ENCODE data around the gene RPL32.
"Not testable (repeated sequence)": the region's sequence is repeated elsewhere in the genome, so short reads cannot be mapped to it uniquely, and the experiment has no call there.

RPL32 gene

DNA sequence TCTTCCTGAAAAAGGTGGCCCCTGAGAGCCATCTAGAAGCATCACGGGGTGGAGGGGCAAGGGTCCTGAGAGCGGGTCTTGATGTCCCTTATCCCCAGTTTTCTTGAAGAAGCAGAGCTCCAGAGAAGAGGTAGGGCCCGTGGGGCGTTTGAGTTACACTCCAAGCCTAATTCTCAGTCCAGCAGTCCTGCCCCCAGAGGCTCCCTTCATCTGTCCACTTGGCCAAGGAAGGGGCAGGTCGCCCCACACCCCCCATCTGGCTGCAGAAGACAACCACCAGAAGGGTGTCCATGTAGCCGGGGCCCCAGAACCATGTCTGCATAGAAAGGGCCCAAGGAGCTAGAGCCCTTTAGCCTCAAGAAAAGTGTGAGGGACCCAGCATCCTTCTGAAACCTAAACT, 25.5 kb upstream of the RPL32 start:
- no peaks in the 10 kb centered on the region for H3K4me1 ChIP-seq (ENCODE audit: control insufficient read depth, insufficient read depth, low read length, unreplicated experiment)
- H3K27me3 ChIP-seq (ENCODE audit: insufficient read depth, low read length): peaks cover 12% of the 10 kb centered on the region; the same call in 1 of the 2 replicates
- H3K4me3 ChIP-seq (ENCODE audit: low read depth, low read length): no peak overlapping the region
- H2AFZ ChIP-seq (ENCODE audit: low read length, unreplicated experiment): no peak overlapping the region
- H3K27ac ChIP-seq (ENCODE audit: low read depth, low read length): no peak overlapping the region
- H3K36me3 ChIP-seq (ENCODE audit: insufficient read depth, low read length): no peaks in the 10 kb centered on the region
- H3K79me2 ChIP-seq (ENCODE audit: control insufficient read depth, insufficient read depth, low read length, unreplicated experiment): no peaks in the 10 kb centered on the region

GRCh38 chr3:12865271-12865670, 23.9 kb upstream of the RPL32 start:
- H2AFZ ChIP-seq (ENCODE audit: low read length, unreplicated experiment): no peak overlapping the region
- H3K79me2 ChIP-seq (ENCODE audit: control insufficient read depth, insufficient read depth, low read length, unreplicated experiment): no peaks in the 10 kb centered on the region
- no peak overlapping the region for H3K4me3 ChIP-seq (ENCODE audit: low read depth, low read length)
- H3K27ac ChIP-seq (ENCODE audit: low read depth, low read length): no peak overlapping the region
- H3K4me1 ChIP-seq (ENCODE audit: control insufficient read depth, insufficient read depth, low read length, unreplicated experiment): no peaks in the 10 kb centered on the region
- peaks cover 19% of the 10 kb centered on the region; the same call in 1 of the 2 replicates for H3K27me3 ChIP-seq (ENCODE audit: insufficient read depth, low read length)
- H3K36me3 ChIP-seq (ENCODE audit: insufficient read depth, low read length): no peaks in the 10 kb centered on the region

DNA sequence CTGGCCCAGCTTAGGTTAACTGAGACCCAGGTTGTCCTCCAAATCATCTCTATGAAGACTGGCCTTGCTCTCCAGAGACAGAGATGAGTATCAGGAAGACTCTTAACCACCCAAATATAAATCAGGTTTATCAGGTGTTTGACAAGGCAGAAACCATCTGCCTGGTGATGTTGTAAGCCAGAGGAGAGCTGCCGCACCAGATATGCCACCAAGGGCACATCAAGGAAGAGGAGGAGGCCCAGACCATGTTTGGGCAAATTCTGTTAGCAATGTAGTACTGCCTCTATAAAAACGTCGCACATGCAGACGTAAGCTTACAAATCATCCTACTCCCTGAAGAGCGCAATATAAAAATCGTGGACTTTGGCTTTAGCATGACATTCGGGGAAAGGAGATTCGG, 21.0 kb upstream of the RPL32 start:
- no peak overlapping the region for H3K4me3 ChIP-seq (ENCODE audit: low read depth, low read length)
- H3K27ac ChIP-seq (ENCODE audit: low read depth, low read length): no peak overlapping the region
- H3K4me1 ChIP-seq (ENCODE audit: control insufficient read depth, insufficient read depth, low read length, unreplicated experiment): no peaks in the 10 kb centered on the region
- peaks cover 41% of the 10 kb centered on the region; the same call in 1 of the 2 replicates for H3K27me3 ChIP-seq (ENCODE audit: insufficient read depth, low read length)
- H2AFZ ChIP-seq (ENCODE audit: low read length, unreplicated experiment): no peak overlapping the region
- H3K79me2 ChIP-seq (ENCODE audit: control insufficient read depth, insufficient read depth, low read length, unreplicated experiment): no peaks in the 10 kb centered on the region
- no peaks in the 10 kb centered on the region for H3K36me3 ChIP-seq (ENCODE audit: insufficient read depth, low read length)

GRCh38 chr3:12861611-12862010, 20.2 kb upstream of the RPL32 start:
- Histone ChIP-seq H3K79me2 (ENCODE audit: control insufficient read depth, insufficient read depth, low read length, unreplicated experiment) (no peaks in the 10 kb centered on the region), H3K4me3 (ENCODE audit: low read depth, low read length) (no peak overlapping the region), H2AFZ (ENCODE audit: low read length, unreplicated experiment) (no peak overlapping the region), H3K4me1 (ENCODE audit: control insufficient read depth, insufficient read depth, low read length, unreplicated experiment) (no peaks in the 10 kb centered on the region), H3K27ac (ENCODE audit: low read depth, low read length) (no peak overlapping the region), H3K27me3 (ENCODE audit: insufficient read depth, low read length) (peaks cover 48% of the 10 kb centered on the region; the same call in 1 of the 2 replicates), H3K36me3 (ENCODE audit: insufficient read depth, low read length) (no peaks in the 10 kb centered on the region)

DNA sequence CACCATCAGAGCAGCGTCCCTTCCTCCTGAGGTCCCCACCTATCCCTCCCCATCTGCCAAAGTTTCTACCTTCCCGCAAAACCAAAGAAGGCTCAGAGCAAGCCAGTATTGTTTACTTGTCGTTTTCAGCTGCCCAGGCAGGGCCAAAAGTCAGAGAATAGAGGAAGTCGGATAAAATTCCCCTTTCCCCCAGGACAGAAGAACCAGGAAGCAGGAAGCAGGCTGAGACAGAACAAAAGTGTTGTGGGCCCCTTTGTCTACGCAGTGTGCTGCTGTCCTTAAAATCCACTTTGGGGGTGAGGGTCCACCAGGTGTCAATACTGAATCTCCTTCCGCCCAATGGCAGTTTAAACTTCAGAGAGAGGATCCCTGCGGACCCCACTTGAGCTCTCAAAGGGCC, 18.5 kb upstream of the RPL32 start:
- H3K36me3 ChIP-seq (ENCODE audit: insufficient read depth, low read length): no peaks in the 10 kb centered on the region
- H3K4me1 ChIP-seq (ENCODE audit: control insufficient read depth, insufficient read depth, low read length, unreplicated experiment): no peaks in the 10 kb centered on the region
- H3K27me3 ChIP-seq (ENCODE audit: insufficient read depth, low read length): peaks cover 52% of the 10 kb centered on the region
- no peak overlapping the region for H3K4me3 ChIP-seq (ENCODE audit: low read depth, low read length)
- no peak overlapping the region for H2AFZ ChIP-seq (ENCODE audit: low read length, unreplicated experiment)
- no peak overlapping the region for H3K27ac ChIP-seq (ENCODE audit: low read depth, low read length)
- no peaks in the 10 kb centered on the region for H3K79me2 ChIP-seq (ENCODE audit: control insufficient read depth, insufficient read depth, low read length, unreplicated experiment)

DNA sequence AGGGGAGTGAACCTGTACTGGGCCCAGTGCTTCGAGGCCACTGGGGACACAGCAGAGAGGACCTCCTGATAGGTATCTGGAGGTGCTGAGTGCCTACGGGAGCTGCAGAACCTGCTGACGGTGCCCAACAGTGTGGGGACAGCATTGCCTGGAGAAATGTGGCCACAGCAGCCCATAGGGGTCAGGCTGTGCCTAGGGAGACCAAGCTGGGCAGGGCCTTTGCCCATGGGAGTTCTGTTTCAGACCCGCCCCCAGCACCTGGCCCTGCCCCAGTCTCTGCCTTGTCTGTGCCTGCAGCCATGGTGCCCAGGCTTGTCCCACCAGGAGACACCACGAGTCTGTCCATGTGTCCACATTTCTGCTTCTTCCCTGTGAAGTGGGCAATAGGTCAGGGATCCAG, 15.3 kb upstream of the RPL32 start:
- Histone ChIP-seq H3K27me3 (ENCODE audit: insufficient read depth, low read length) (peaks cover 55% of the 10 kb centered on the region), H3K4me3 (ENCODE audit: low read depth, low read length) (no peak overlapping the region), H3K79me2 (ENCODE audit: control insufficient read depth, insufficient read depth, low read length, unreplicated experiment) (no peaks in the 10 kb centered on the region), H3K4me1 (ENCODE audit: control insufficient read depth, insufficient read depth, low read length, unreplicated experiment) (no peaks in the 10 kb centered on the region), H3K27ac (ENCODE audit: low read depth, low read length) (no peak overlapping the region), H2AFZ (ENCODE audit: low read length, unreplicated experiment) (no peak overlapping the region), H3K36me3 (ENCODE audit: insufficient read depth, low read length) (no peaks in the 10 kb centered on the region)

GRCh38 chr3:12854565-12854964, 13.2 kb upstream of the RPL32 start:
- Histone ChIP-seq H2AFZ (ENCODE audit: low read length, unreplicated experiment) (no peak overlapping the region), H3K36me3 (ENCODE audit: insufficient read depth, low read length) (no peaks in the 10 kb centered on the region), H3K4me1 (ENCODE audit: control insufficient read depth, insufficient read depth, low read length, unreplicated experiment) (no peaks in the 10 kb centered on the region), H3K27me3 (ENCODE audit: insufficient read depth, low read length) (peaks cover 53% of the 10 kb centered on the region), H3K27ac (ENCODE audit: low read depth, low read length) (no peak overlapping the region), H3K79me2 (ENCODE audit: control insufficient read depth, insufficient read depth, low read length, unreplicated experiment) (no peaks in the 10 kb centered on the region), H3K4me3 (ENCODE audit: low read depth, low read length) (no peak overlapping the region)

GRCh38 chr3:12853847-12854246, 12.5 kb upstream of the RPL32 start:
- H2AFZ ChIP-seq (ENCODE audit: low read length, unreplicated experiment): not testable (repeated sequence)

DNA sequence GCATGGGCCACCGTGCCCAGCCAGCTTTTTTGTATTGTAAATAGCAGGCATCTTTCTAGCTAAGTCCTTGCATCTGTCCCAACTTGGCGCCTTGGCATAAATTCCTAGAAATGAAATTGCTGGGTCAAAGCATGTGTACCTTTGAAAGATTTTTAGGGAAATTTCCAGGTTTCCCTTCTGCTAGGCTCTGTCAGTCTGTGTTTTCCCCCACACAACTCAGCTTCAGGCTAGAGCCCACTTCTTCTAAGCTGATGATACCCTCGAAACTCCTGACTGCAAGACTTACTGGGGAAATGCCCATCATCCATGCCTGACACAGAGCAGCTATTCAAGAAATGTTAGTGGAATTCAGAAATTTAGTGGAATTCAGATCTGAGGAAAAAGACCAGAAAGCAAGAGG, 10.8 kb upstream of the RPL32 start:
- Histone ChIP-seq H3K27me3 (ENCODE audit: insufficient read depth, low read length) (peaks cover 33% of the 10 kb centered on the region), H3K79me2 (ENCODE audit: control insufficient read depth, insufficient read depth, low read length, unreplicated experiment) (no peaks in the 10 kb centered on the region), H2AFZ (ENCODE audit: low read length, unreplicated experiment) (no peak overlapping the region), H3K27ac (ENCODE audit: low read depth, low read length) (no peak overlapping the region), H3K36me3 (ENCODE audit: insufficient read depth, low read length) (no peaks in the 10 kb centered on the region), H3K4me1 (ENCODE audit: control insufficient read depth, insufficient read depth, low read length, unreplicated experiment) (no peaks in the 10 kb centered on the region), H3K4me3 (ENCODE audit: low read depth, low read length) (no peak overlapping the region)

More at GRCh38 chr3:12853847-12854246, 12.5 kb upstream of the RPL32 start:
- H3K27me3 ChIP-seq (ENCODE audit: insufficient read depth, low read length): peaks cover 49% of the 10 kb centered on the region
- H3K4me1 ChIP-seq (ENCODE audit: control insufficient read depth, insufficient read depth, low read length, unreplicated experiment); H3K27ac ChIP-seq (ENCODE audit: low read depth, low read length); H3K79me2 ChIP-seq (ENCODE audit: control insufficient read depth, insufficient read depth, low read length, unreplicated experiment); H3K36me3 ChIP-seq (ENCODE audit: insufficient read depth, low read length); H3K4me3 ChIP-seq (ENCODE audit: low read depth, low read length): not testable (repeated sequence)

GRCh38 chr3:12845811-12846210, 4.4 kb upstream of the RPL32 start:
- Histone ChIP-seq H3K27me3 (ENCODE audit: insufficient read depth, low read length) (peaks cover under 1% of the 10 kb centered on the region; the same call in 1 of the 2 replicates), H3K27ac (ENCODE audit: low read depth, low read length) (no peak overlapping the region), H3K4me3 (ENCODE audit: low read depth, low read length) (no peak overlapping the region), H3K36me3 (ENCODE audit: insufficient read depth, low read length) (peaks cover 2% of the 10 kb centered on the region; the same call in 1 of the 2 replicates), H3K79me2 (ENCODE audit: control insufficient read depth, insufficient read depth, low read length, unreplicated experiment) (peaks cover 5% of the 10 kb centered on the region), H3K4me1 (ENCODE audit: control insufficient read depth, insufficient read depth, low read length, unreplicated experiment) (no peaks in the 10 kb centered on the region), H2AFZ (ENCODE audit: low read length, unreplicated experiment) (no peak overlapping the region)

DNA sequence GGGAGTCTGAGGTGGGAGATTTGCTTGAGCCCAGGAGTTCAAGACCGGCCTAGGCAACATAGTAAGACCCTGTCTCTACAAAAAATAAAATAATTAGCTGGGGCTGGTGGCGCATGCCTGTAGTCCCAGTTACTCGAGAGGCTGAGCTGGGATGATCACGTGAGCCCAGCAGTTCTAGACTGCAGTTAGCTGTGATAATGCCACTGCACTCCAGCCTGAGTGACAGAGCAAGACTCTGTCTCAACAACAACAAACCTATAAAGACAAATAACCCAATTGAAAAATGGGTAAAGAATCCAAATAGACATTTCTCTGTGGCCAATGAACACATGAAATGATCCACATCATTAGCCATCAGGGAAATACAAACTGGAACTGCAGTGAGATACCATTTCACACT, 1.1 kb upstream of the RPL32 start:
- Histone ChIP-seq H3K4me1 (ENCODE audit: control insufficient read depth, insufficient read depth, low read length, unreplicated experiment) (peaks cover 25% of the 10 kb centered on the region), H3K4me3 (ENCODE audit: low read depth, low read length) (no peak overlapping the region), H3K79me2 (ENCODE audit: control insufficient read depth, insufficient read depth, low read length, unreplicated experiment) (peaks cover 39% of the 10 kb centered on the region), H3K27me3 (ENCODE audit: insufficient read depth, low read length) (no peaks in the 10 kb centered on the region), H3K36me3 (ENCODE audit: insufficient read depth, low read length) (peaks cover 35% of the 10 kb centered on the region), H2AFZ (ENCODE audit: low read length, unreplicated experiment) (peak overlapping the region; percentile 66), H3K27ac (ENCODE audit: low read depth, low read length) (no peak overlapping the region)
